Suprapubic skin (tissue), 4 donors: ENCODE data around the gene SF3B1.

Experiments
- CTCF ChIP-seq, 2 donors: fragments of 200-600 bp in 1 of 2; fragments of 450-650 bp in 1 of 2; sonication (generic) in 1 of 2; IDR thresholded peaks; one replicate each; pipeline ENCODE4 v1.5.1; 2016 to 2019; ENCODE audit warnings: antibody characterized with exemption in 2 of 2, mild to moderate bottlenecking in 1 of 2, moderate library complexity in 1 of 2
- EP300 ChIP-seq: sonication (generic); formaldehyde crosslinking; IDR thresholded peaks from one replicate; pipeline ENCODE4 v1.6.1; 2017; ENCODE audit warnings: antibody characterized with exemption
- POLR2A ChIP-seq, 2 donors: fragments of 450-650 bp; IDR thresholded peaks; one replicate each; pipeline ENCODE4 v1.6.1; 2017; ENCODE audit warnings: antibody characterized with exemption in 2 of 2, mild to moderate bottlenecking in 2 of 2, moderate library complexity in 2 of 2
- POLR2AphosphoS5 ChIP-seq, 3 donors: sonication (generic); formaldehyde crosslinking; IDR thresholded peaks; one replicate each; pipeline ENCODE4 v1.6.1; 2017; ENCODE audit warnings: antibody characterized with exemption in 3 of 3

GRCh38 chr2:197405582-197405981, 29.2 kb downstream of the SF3B1 start:
- TF ChIP-seq CTCF (IDR thresholded peaks at IDR 0.05) (no peak), POLR2AphosphoS5 (IDR thresholded peaks at IDR 0.05) (no peak), POLR2A (IDR thresholded peaks at IDR 0.05) (no peak), EP300 (no peak)
